Measurements from ENCODE around the gene ATOH7. TPM values are rescaled to one million over a fixed set of nuclear protein-coding genes. Genes with fewer than 3 reads are reported as not detected.

ATOH7 gene
- total RNA-seq, 1 experiment from 2014 or later: 0.54 TPM

- Histone ChIP-seq H3K4me1 (no peaks in the 10 kb centered on the region), H3K36me3 (ENCODE audit: control insufficient read depth, insufficient read depth, low read length) (no peaks in the 10 kb centered on the region), H3K9me3 (no peaks in the 10 kb centered on the region), H3K27me3 (replicated peaks; ENCODE audit: control insufficient read depth, insufficient read depth, low read length) (no peaks in the 10 kb centered on the region; the same call in 1 of the 2 replicates), H3K4me3 (ENCODE audit: low read depth, low read length) (no peak overlapping the region)
- H3K36me3 Mint-ChIP-seq (ENCODE audit: insufficient read depth, unreplicated experiment): no peaks in the 10 kb centered on the region
- no peak for TF ChIP-seq CTCF (IDR thresholded peaks at IDR 0.05; ENCODE audit: insufficient read depth in 1 of 2, low read depth in 1 of 2, low read length in 1 of 2, severe bottlenecking in 1 of 2, unreplicated experiment in 1 of 2)
- no peaks in the 10 kb centered on the region for H3K9me3 Mint-ChIP-seq (ENCODE audit: unreplicated experiment)
- intact Hi-C loops (cut with micrococcal nuclease; ENCODE audit: unreplicated experiment): loop anchor here (1.0 kb wide), 2 partner anchors 91 to 137 kb away; no protein-coding TSS in a partner anchor
- BruUV-seq (replicated peaks): no TSS peak
- DNase-seq: no peak
- peaks cover 14% of the 10 kb centered on the region for H3K27me3 Mint-ChIP-seq (ENCODE audit: insufficient read depth, unreplicated experiment)
- H3K4me3 Mint-ChIP-seq (ENCODE audit: unreplicated experiment): no peak overlapping the region
- POLR2A ChIA-PET: no interaction called here
- H3K27ac Mint-ChIP-seq (ENCODE audit: unreplicated experiment): no peak overlapping the region
- CTCF ChIA-PET: interaction anchor here (0.6 to 2.5 kb wide), 4 partner anchors 10 to 105 kb away, joined by 4 to 31 read pairs (median 7); partner anchors contain the start of gene ATOH7
- no peaks in the 10 kb centered on the region for H3K4me1 Mint-ChIP-seq (ENCODE audit: low read depth, unreplicated experiment)
Observed at GRCh38 chr10:68211669-68212068, 20.2 kb downstream of the ATOH7 start.

DNA sequence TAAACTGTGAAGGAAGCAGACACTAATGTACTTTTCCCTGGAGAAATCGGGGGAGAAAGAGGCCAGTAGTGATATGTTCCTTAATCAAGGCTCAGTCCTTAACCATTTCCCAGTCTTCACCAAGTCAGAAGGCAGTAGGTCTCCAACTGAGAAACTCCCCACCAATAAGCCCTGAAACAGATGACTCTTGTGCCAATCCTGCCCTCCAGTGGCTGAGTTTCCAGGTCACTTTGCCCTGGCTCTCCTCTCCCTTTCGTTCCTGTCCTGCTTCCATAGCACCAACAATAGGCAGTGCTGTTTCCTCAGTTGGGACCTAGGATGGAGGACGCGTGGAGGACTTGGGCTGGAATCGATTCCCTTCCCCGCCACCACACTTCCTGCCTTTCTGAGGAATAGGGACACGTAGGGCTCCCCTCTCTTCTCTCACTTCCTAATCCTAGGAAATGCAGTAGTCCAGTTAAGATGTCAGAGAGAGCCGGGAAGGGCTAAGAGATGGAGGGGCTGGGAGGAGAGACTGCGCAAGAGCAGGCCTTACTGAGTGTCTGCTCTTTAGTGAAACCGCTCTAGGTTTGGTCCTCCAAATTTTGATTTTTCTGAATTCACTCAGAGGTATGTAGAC lies 23.4 kb downstream of the ATOH7 start:
- Mint-ChIP-seq H3K27ac (ENCODE audit: unreplicated experiment) (no peak overlapping the region), H3K27me3 (ENCODE audit: insufficient read depth, unreplicated experiment) (peaks cover 16% of the 10 kb centered on the region), H3K36me3 (ENCODE audit: insufficient read depth, unreplicated experiment) (no peaks in the 10 kb centered on the region), H3K4me3 (ENCODE audit: unreplicated experiment) (no peak overlapping the region), H3K9me3 (ENCODE audit: unreplicated experiment) (no peaks in the 10 kb centered on the region), H3K4me1 (ENCODE audit: low read depth, unreplicated experiment) (no peaks in the 10 kb centered on the region)
- Histone ChIP-seq H3K9me3 (no peaks in the 10 kb centered on the region), H3K27me3 (replicated peaks; ENCODE audit: control insufficient read depth, insufficient read depth, low read length) (no peaks in the 10 kb centered on the region; the same call in 1 of the 2 replicates), H3K4me1 (no peaks in the 10 kb centered on the region), H3K36me3 (ENCODE audit: control insufficient read depth, insufficient read depth, low read length) (no peaks in the 10 kb centered on the region), H3K4me3 (ENCODE audit: low read depth, low read length) (no peak overlapping the region)
- ChIA-PET CTCF (interaction anchor here (1.0 to 1.8 kb wide), 2 partner anchors 93 to 353 kb away, joined by 6 to 9 read pairs; no protein-coding TSS in a partner anchor), POLR2A (interaction anchor here (0.6 kb wide), 1 partner anchor 1484 kb away, joined by 6 read pairs; no protein-coding TSS in a partner anchor)
- no TSS peak for BruUV-seq (replicated peaks)
- peak; percentile 83 to 87 for DNase-seq
- intact Hi-C loops (cut with micrococcal nuclease; ENCODE audit: unreplicated experiment): loop anchor here (1.0 to 5.0 kb wide), 8 partner anchors 52 to 541 kb away; partner anchors contain the start of genes HNRNPH3 and PBLD
- TF ChIP-seq CTCF (IDR thresholded peaks at IDR 0.05; ENCODE audit: insufficient read depth in 1 of 2, low read depth in 1 of 2, low read length in 1 of 2, severe bottlenecking in 1 of 2, unreplicated experiment in 1 of 2): peak; percentile 82 to 92

DNA sequence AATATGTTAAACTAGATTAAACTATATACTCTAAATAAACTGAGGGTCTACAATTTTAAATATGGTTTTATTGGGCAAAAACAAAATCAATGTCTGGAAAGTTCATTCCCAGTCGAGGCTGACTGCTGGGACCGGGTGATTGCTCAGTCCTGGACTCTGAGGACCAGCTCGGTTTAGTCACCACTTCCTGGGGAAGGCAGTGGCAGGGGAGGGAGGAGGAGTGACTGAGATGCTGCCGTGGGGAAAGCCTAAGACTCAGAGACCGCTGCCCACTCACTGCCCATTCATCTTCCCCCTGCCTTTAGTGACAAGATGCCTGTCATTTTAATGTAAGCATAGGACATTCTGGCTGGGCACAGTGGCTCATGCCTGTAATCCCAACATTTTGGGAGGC lies 29.0 kb downstream of the ATOH7 start:
- Mint-ChIP-seq H3K27ac (ENCODE audit: unreplicated experiment) (no peak overlapping the region), H3K27me3 (ENCODE audit: insufficient read depth, unreplicated experiment) (peaks cover 16% of the 10 kb centered on the region), H3K36me3 (ENCODE audit: insufficient read depth, unreplicated experiment) (no peaks in the 10 kb centered on the region), H3K4me3 (ENCODE audit: unreplicated experiment) (no peak overlapping the region), H3K4me1 (ENCODE audit: low read depth, unreplicated experiment) (no peaks in the 10 kb centered on the region), H3K9me3 (ENCODE audit: unreplicated experiment) (no peaks in the 10 kb centered on the region)
- ChIA-PET POLR2A (interaction anchor here (1.2 kb wide), 1 partner anchor 319 kb away, joined by 3 read pairs; the partner anchor contains the start of gene SIRT1), CTCF (interaction anchor here (1.0 kb wide), 1 partner anchor 10 kb away, joined by 7 read pairs; no protein-coding TSS in a partner anchor)
- H3K9me3 ChIP-seq: no peaks in the 10 kb centered on the region
- no peaks in the 10 kb centered on the region for H3K4me1 ChIP-seq
- BruUV-seq (replicated peaks): no TSS peak
- intact Hi-C loops (cut with micrococcal nuclease; ENCODE audit: unreplicated experiment): no loop called here
- H3K36me3 ChIP-seq (ENCODE audit: control insufficient read depth, insufficient read depth, low read length): no peaks in the 10 kb centered on the region
- DNase-seq: no peak
- no peaks in the 10 kb centered on the region for H3K27me3 ChIP-seq (replicated peaks; ENCODE audit: control insufficient read depth, insufficient read depth, low read length)
- H3K4me3 ChIP-seq (ENCODE audit: low read depth, low read length): no peak overlapping the region
- no peak for TF ChIP-seq CTCF (IDR thresholded peaks at IDR 0.05; ENCODE audit: insufficient read depth in 1 of 2, low read depth in 1 of 2, low read length in 1 of 2, severe bottlenecking in 1 of 2, unreplicated experiment in 1 of 2)
